Measurements from ENCODE around the gene PSMD6. TPM values are rescaled to one million over a fixed set of nuclear protein-coding genes. Genes with fewer than 3 reads are reported as not detected.

Gene PSMD6
- total RNA-seq, 1 experiment from 2014 or later: 78.7 TPM

GRCh38 chr3:64028754-64029153 is 5.5 kb upstream of the PSMD6 start:
- intact Hi-C loops (cut with micrococcal nuclease): no loop called here
- CTCF ChIA-PET: no interaction called here

More at GRCh38 chr3:64028754-64029153, 5.5 kb upstream of the PSMD6 start:
- Histone ChIP-seq H3K4me1 (ENCODE audit: control insufficient read depth in 1 of 2, insufficient read depth in 2 of 2, low read length in 2 of 2) (peaks cover 3 to 7% of the 10 kb centered on the region in 2 experiments; a peak in 3 of 4 replicates), H3K79me2 (ENCODE audit: insufficient read depth, low read length) (no peaks in the 10 kb centered on the region), H2AFZ (ENCODE audit: low read depth, low read length, poor library complexity, severe bottlenecking) (no peak overlapping the region), H3K9me2 (ENCODE audit: insufficient read depth) (no peaks in the 10 kb centered on the region), H3K27me3 (ENCODE audit: insufficient read depth, low read length) (peaks cover 27% of the 10 kb centered on the region; the same call in 1 of the 2 replicates), H3K27ac (ENCODE audit: low read depth, low read length) (no peak overlapping the region), H4K20me1 (ENCODE audit: insufficient read depth) (no peaks in the 10 kb centered on the region), H3K36me3 (ENCODE audit: control insufficient read depth in 1 of 2, insufficient read depth in 2 of 2, low read length in 2 of 2) (no peaks in the 10 kb centered on the region), H3K9me3 (ENCODE audit: control insufficient read depth in 1 of 2, insufficient read depth in 1 of 2, low read depth in 1 of 2, low read length in 2 of 2) (no peaks in the 10 kb centered on the region), H3K4me3 (replicated peaks in 1 of 2; ENCODE audit: low read depth in 1 of 2, low read length in 2 of 2) (no peak overlapping the region), H3K4me2 (ENCODE audit: low read length) (no peak overlapping the region), H3K9ac (ENCODE audit: low read length) (no peak overlapping the region)
- no peak for DNase-seq (ENCODE audit: low read depth, low spot score)
- ChIA-PET RAD21 (ENCODE audit: low non-redundant PET in 1 of 2, low total read pairs in 2 of 2, uncharacterized antibody in 2 of 2, unreplicated experiment in 2 of 2) (no interaction called here), POLR2A (no interaction called here)
- TF ChIP-seq SP1 (IDR thresholded peaks at IDR 0.05; ENCODE audit: low read depth) (no peak), TCF7L2 (IDR thresholded peaks at IDR 0.05; ENCODE audit: borderline replicate concordance, extremely low read depth, insufficient read depth, insufficient read length) (no peak), JUND (IDR thresholded peaks at IDR 0.05) (no peak), EGR1 (IDR thresholded peaks at IDR 0.05; ENCODE audit: low read depth) (no peak), ZBTB33 (IDR thresholded peaks at IDR 0.05; ENCODE audit: extremely low read depth, insufficient replicate concordance, low read length) (no peak), REST (IDR thresholded peaks at IDR 0.05; ENCODE audit: low read depth) (no peak), RAD21 (IDR thresholded peaks at IDR 0.05; ENCODE audit: low read depth) (no peak)
- no TSS peak for BruUV-seq (replicated peaks)
- no peak for ATAC-seq

Measured in HCT116 (cell line).